GM12892 (cell line): ENCODE measurements around the gene CLN3.
"Not testable (repeated sequence)": the region's sequence is repeated elsewhere in the genome, so short reads cannot be mapped to it uniquely, and the experiment has no call there.

Source experiments
- DNase-seq: peaks from one replicate; pipeline ENCODE4 v3.0.0; 2011; ENCODE audit not compliant: insufficient read length
- FAIRE-seq: peaks from 2 replicates; lab custom pipeline; 2011; peaks lifted over from hg19 to GRCh38; lab: Jason Lieb, UNC
- POLR2A ChIP-seq: IDR thresholded peaks from 2 replicates; pipeline ENCODE4 v1.6.1; 2011; ENCODE audit warnings: low read depth, low read length, control low read depth
- POLR2AphosphoS5 ChIP-seq: IDR thresholded peaks from 2 replicates; pipeline ENCODE4 v1.6.1; 2011; ENCODE audit warnings: low read depth, low read length, control low read depth
- TAF1 ChIP-seq: IDR thresholded peaks from 2 replicates; pipeline ENCODE4 v1.6.1; 2011; ENCODE audit warnings: low read depth, mild to moderate bottlenecking, control low read depth, low read length, borderline replicate concordance

The CLN3 gene

GRCh38 chr16:28497861-28498599 lies 6.2 kb upstream of the CLN3 start:
- FAIRE-seq, result no peak
- DNase-seq, result no peak
- TF ChIP-seq POLR2AphosphoS5 (no peak), POLR2A (no peak), TAF1 (no peak)

- TF ChIP-seq POLR2A (no peak), POLR2AphosphoS5 (no peak), TAF1 (no peak)
- DNase-seq, result no peak
- FAIRE-seq, result no peak
Observed at GRCh38 chr16:28497386-28497785, 5.5 kb upstream of the CLN3 start.

- DNase-seq, result no peak
- TF ChIP-seq POLR2AphosphoS5 (no peak), TAF1 (no peak), POLR2A (no peak)
- FAIRE-seq, result no peak
Observed at GRCh38 chr16:28496844-28497243, 5.0 kb upstream of the CLN3 start.

GRCh38 chr16:28495795-28496749 lies 4.2 kb upstream of the CLN3 start:
- DNase-seq (no peak), FAIRE-seq (no peak)
- TF ChIP-seq TAF1, result no peak
- no peak for TF ChIP-seq POLR2A
- no peak for TF ChIP-seq POLR2AphosphoS5

- DNase-seq (no peak), FAIRE-seq (no peak)
- TF ChIP-seq POLR2AphosphoS5 (no peak), POLR2A (no peak)
Observed at GRCh38 chr16:28495098-28495793, 3.4 kb upstream of the CLN3 start.

- TF ChIP-seq POLR2AphosphoS5 (peak; percentile 76; the same call in 1 of the 2 replicates), TAF1 (peak; percentile 47; the same call in 1 of the 2 replicates), POLR2A (peak; percentile 70)
- DNase-seq, result peak; percentile 78
- peak; percentile 75 for FAIRE-seq
Observed at GRCh38 chr16:28494121-28494851, 2.4 kb upstream of the CLN3 start, which contains the start of gene APOBR. Gene APOBR, plus strand, starts transcription at chr16:28494643. Its CDS starts 39 bp downstream, at chr16:28494682.

- no peak for DNase-seq
- TF ChIP-seq TAF1 (no peak), POLR2A (no peak), POLR2AphosphoS5 (no peak)
- FAIRE-seq, result no peak
Observed at GRCh38 chr16:28492511-28492910, 637 bp upstream of the CLN3 start.

GRCh38 chr16:28491230-28491969 lies 474 bp downstream of the CLN3 start:
- no peak for DNase-seq
- no peak for TF ChIP-seq POLR2AphosphoS5
- no peak for TF ChIP-seq POLR2A
- TF ChIP-seq TAF1, result no peak
- no peak for FAIRE-seq

- no peak for TF ChIP-seq TAF1
- TF ChIP-seq POLR2AphosphoS5, result no peak
- TF ChIP-seq POLR2A, result no peak
- FAIRE-seq, result no peak
- DNase-seq, result no peak
Observed at GRCh38 chr16:28486266-28486665, 5.6 kb downstream of the CLN3 start.

GRCh38 chr16:28483361-28483760 lies 8.5 kb downstream of the CLN3 start:
- not testable (repeated sequence) for FAIRE-seq, DNase-seq
